DOHH2 (cell line): ENCODE measurements around the gene PRR23A.

Source experiments
- H3F3A ChIP-seq: fragments of 200-600 bp; sonication (generic), shearing (Covaris generic); 2 replicates; pipeline ENCODE4 v1.6.0; 2016; ENCODE audit warnings: antibody characterized with exemption, mild to moderate bottlenecking; ENCODE audit not compliant: control insufficient read depth, insufficient read depth
- H3K27ac ChIP-seq: fragments of 200-600 bp; sonication (generic); 2 replicates; pipeline ENCODE4 v1.5.1; 2014; ENCODE audit warnings: low read depth, mild to moderate bottlenecking, low read length, moderate library complexity
- H3K27me3 ChIP-seq: fragments of 200-600 bp; sonication (generic); 2 replicates; pipeline ENCODE4 v1.6.1; 2014; ENCODE audit warnings: mild to moderate bottlenecking, low read length, mixed read lengths; ENCODE audit not compliant: control insufficient read depth
- H3K36me3 ChIP-seq: fragments of 200-600 bp; sonication (generic); 2 replicates; pipeline ENCODE4 v1.6.1; 2014; ENCODE audit warnings: mild to moderate bottlenecking, low read length, moderate library complexity, mixed read lengths; ENCODE audit not compliant: control insufficient read depth
- H3K4me1 ChIP-seq: fragments of 200-600 bp; sonication (generic); 2 replicates; pipeline ENCODE4 v1.6.1; 2014; ENCODE audit warnings: mild to moderate bottlenecking, low read length, mixed read lengths; ENCODE audit not compliant: control insufficient read depth
- H3K4me2 ChIP-seq: fragments of 200-600 bp; sonication (generic); 2 replicates; pipeline ENCODE4 v1.6.0; 2014; ENCODE audit warnings: mild to moderate bottlenecking, low read length, moderate library complexity
- H3K4me3 ChIP-seq: fragments of 200-600 bp; sonication (generic); 2 replicates; pipeline ENCODE4 v1.5.1; 2014; ENCODE audit warnings: mild to moderate bottlenecking, low read length, mixed read lengths
- H3K79me2 ChIP-seq: fragments of 200-600 bp; sonication (generic); 2 replicates; pipeline ENCODE4 v1.6.1; 2014; ENCODE audit warnings: mild to moderate bottlenecking, low read length, mixed read lengths; ENCODE audit not compliant: control insufficient read depth
- H3K9me2 ChIP-seq: fragments of 200-600 bp; sonication (generic); replicated peaks from 2 replicates; pipeline ENCODE4 v1.6.1; 2014; ENCODE audit warnings: mild to moderate bottlenecking, low read length, mixed read lengths; ENCODE audit not compliant: control insufficient read depth
- H3K9me3 ChIP-seq: fragments of 200-600 bp; sonication (generic); 2 replicates; pipeline ENCODE4 v1.6.1; 2014; ENCODE audit warnings: antibody characterized with exemption, low read length, mixed read lengths; ENCODE audit not compliant: control insufficient read depth, insufficient read depth
- H4K20me1 ChIP-seq: fragments of 200-600 bp; sonication (generic); 2 replicates; pipeline ENCODE4 v1.6.0; 2014; ENCODE audit warnings: low read depth, mild to moderate bottlenecking, antibody characterized with exemption, low read length, moderate library complexity; ENCODE audit not compliant: control insufficient read depth, insufficient read depth
- EZH2phosphoT487 ChIP-seq: fragments of 200-600 bp; sonication (generic); IDR thresholded peaks from 2 replicates; pipeline ENCODE4 v1.6.1; 2017; ENCODE audit warnings: borderline replicate concordance, mild to moderate bottlenecking, antibody characterized with exemption, low read length, moderate library complexity, mixed read lengths
- TF ChIP-seq, protein P1 (sequence below): fragments of 200-600 bp; sonication (generic); IDR thresholded peaks from one replicate; pipeline ENCODE4 v1.5.1; 2014; ENCODE audit warnings: antibody characterized with exemption, mild to moderate bottlenecking, low read depth, low read length; ENCODE audit not compliant: poor library complexity, severe bottlenecking

Gene PRR23A

DNA sequence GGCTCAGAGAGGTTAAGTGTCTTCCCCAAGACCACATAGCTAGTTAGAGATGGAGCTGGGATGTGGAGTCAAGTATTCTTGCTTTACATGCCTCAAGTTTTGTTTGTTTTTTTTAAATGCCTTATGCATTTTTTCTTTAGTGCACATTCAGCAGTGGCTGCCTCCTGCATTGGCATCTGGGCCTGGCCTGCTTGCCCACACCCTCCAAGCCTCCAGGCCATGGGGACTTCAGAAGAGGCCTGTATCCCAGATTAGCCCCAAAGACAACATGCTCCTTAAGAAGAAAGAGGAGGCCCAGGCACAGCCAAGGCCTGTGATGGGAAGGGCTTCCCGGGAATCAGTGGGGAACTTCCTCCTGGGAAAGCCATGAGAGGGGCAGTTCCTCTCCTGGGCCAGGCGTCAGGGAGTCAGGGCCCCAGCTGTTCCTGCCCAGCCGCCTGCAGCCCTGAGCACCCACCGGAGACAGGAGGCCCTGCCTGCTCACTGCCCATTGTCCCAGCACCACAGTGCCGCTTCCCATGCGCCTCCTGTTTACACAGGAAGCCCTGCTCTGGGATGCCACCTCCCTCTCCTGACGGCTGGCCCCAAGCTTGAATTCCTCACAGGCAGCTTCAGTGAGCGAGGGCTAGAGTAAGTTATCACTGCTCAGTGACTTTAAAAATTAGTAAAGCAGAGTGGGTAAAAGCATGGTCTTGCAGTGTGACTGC is 43.1 kb downstream of the PRR23A start:
- H3K4me1 ChIP-seq, result peaks cover 9% of the 10 kb centered on the region
- no peak overlapping the region for H3K4me2 ChIP-seq
- no peaks in the 10 kb centered on the region for H3K36me3 ChIP-seq
- H3F3A ChIP-seq, result no peaks in the 10 kb centered on the region
- peaks cover 11% of the 10 kb centered on the region for H3K27me3 ChIP-seq
- TF ChIP-seq EZH2phosphoT487, result no peak
- TF ChIP-seq, protein P1, sequence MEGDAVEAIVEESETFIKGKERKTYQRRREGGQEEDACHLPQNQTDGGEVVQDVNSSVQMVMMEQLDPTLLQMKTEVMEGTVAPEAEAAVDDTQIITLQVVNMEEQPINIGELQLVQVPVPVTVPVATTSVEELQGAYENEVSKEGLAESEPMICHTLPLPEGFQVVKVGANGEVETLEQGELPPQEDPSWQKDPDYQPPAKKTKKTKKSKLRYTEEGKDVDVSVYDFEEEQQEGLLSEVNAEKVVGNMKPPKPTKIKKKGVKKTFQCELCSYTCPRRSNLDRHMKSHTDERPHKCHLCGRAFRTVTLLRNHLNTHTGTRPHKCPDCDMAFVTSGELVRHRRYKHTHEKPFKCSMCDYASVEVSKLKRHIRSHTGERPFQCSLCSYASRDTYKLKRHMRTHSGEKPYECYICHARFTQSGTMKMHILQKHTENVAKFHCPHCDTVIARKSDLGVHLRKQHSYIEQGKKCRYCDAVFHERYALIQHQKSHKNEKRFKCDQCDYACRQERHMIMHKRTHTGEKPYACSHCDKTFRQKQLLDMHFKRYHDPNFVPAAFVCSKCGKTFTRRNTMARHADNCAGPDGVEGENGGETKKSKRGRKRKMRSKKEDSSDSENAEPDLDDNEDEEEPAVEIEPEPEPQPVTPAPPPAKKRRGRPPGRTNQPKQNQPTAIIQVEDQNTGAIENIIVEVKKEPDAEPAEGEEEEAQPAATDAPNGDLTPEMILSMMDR, result no peak
- H3K79me2 ChIP-seq, result no peaks in the 10 kb centered on the region
- H3K9me3 ChIP-seq, result no peaks in the 10 kb centered on the region
- H3K4me3 ChIP-seq, result no peak overlapping the region
- no peak overlapping the region for H3K27ac ChIP-seq
- no peaks in the 10 kb centered on the region for H3K9me2 ChIP-seq
- no peaks in the 10 kb centered on the region for H4K20me1 ChIP-seq

- no peaks in the 10 kb centered on the region for H3K9me3 ChIP-seq
- H3K27me3 ChIP-seq, result peaks cover 15% of the 10 kb centered on the region
- peak overlapping the region; percentile 57 for H3K4me2 ChIP-seq
- no peaks in the 10 kb centered on the region for H3K36me3 ChIP-seq
- peak overlapping the region; percentile 39 for H3K4me3 ChIP-seq
- no peaks in the 10 kb centered on the region for H3F3A ChIP-seq
- peaks cover 9% of the 10 kb centered on the region for H3K4me1 ChIP-seq
- H3K79me2 ChIP-seq, result no peaks in the 10 kb centered on the region
- no peaks in the 10 kb centered on the region for H3K9me2 ChIP-seq
- TF ChIP-seq, protein P1, result no peak
- no peak for TF ChIP-seq EZH2phosphoT487
- H4K20me1 ChIP-seq, result no peaks in the 10 kb centered on the region
- H3K27ac ChIP-seq, result no peak overlapping the region
These were observed 45.6 kb downstream of the PRR23A start for GRCh38 chr3:138960417-138960852.
